Adrenal gland (tissue), 5 donors: ENCODE results near the gene SEMA5A.

ENCODE experiments used
- POLR2A ChIP-seq, 2 donors: fragments of 450-650 bp; IDR thresholded peaks; one replicate each; pipeline ENCODE4 v1.6.1; 2017; ENCODE audit warnings: antibody characterized with exemption in 2 of 2, mild to moderate bottlenecking in 2 of 2, moderate library complexity in 1 of 2
- TF ChIP-seq, protein P1 (sequence below), 6 experiments: fragments of 450-650 bp in 4 of 6; fragments of 200-600 bp in 2 of 6; sonication (generic) in 1 of 6; IDR thresholded peaks; 1 replicate in 5 of 6; 2 replicates in 1 of 6; pipeline versions ENCODE4 v1.5.1 to v1.8.0; 2016 to 2021; ENCODE audit warnings: antibody characterized with exemption in 6 of 6, mild to moderate bottlenecking in 2 of 6, moderate library complexity in 1 of 6
- donor health status: DM: no; HTN: no; CAD: no.

DNA sequence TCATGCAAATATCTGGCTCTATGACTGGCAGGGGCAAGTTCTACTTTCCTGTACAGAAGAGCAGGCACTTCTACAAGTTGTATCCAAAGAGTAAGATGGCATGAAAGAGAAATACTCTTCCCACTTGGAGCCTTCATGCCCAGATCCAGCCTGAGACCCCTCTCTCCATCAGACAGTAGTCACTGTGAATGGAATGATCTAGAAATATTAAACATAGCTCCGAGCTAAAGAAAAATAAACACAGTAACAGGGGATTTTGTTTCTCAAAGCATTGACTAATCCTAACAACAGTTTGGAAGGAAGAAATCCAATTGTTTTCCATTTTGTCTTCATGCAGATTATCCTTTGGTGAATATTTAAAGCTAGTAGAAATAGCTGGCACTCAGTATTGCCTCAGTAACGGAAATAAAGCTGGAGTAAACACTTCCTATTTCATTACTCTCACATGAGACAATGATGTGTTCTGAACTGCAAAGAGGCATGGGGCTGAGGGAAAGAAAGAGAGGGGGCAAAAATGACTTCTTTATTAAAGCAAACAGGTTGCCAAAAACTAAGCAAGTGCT is 100.0 kb downstream of the SEMA5A start:
- TF ChIP-seq, protein P1, sequence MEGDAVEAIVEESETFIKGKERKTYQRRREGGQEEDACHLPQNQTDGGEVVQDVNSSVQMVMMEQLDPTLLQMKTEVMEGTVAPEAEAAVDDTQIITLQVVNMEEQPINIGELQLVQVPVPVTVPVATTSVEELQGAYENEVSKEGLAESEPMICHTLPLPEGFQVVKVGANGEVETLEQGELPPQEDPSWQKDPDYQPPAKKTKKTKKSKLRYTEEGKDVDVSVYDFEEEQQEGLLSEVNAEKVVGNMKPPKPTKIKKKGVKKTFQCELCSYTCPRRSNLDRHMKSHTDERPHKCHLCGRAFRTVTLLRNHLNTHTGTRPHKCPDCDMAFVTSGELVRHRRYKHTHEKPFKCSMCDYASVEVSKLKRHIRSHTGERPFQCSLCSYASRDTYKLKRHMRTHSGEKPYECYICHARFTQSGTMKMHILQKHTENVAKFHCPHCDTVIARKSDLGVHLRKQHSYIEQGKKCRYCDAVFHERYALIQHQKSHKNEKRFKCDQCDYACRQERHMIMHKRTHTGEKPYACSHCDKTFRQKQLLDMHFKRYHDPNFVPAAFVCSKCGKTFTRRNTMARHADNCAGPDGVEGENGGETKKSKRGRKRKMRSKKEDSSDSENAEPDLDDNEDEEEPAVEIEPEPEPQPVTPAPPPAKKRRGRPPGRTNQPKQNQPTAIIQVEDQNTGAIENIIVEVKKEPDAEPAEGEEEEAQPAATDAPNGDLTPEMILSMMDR (IDR thresholded peaks at IDR 0.05) = no peak
- TF ChIP-seq POLR2A (IDR thresholded peaks at IDR 0.05) = no peak
